ENCODE data around the gene QSOX1.

GRCh38 chr1:180197231-180197630 is 42.6 kb downstream of the QSOX1 start:
- TF ChIP-seq CTCF (IDR thresholded peaks at IDR 0.05; ENCODE audit: extremely low read depth in 1 of 2, insufficient read depth in 1 of 2, low read depth in 1 of 2, low read length in 2 of 2) (no peak), EZH2 (IDR thresholded peaks at IDR 0.05; ENCODE audit: borderline replicate concordance, low read depth, low read length, severe bottlenecking) (no peak), POLR2A (IDR thresholded peaks at IDR 0.05; ENCODE audit: low read depth, low read length) (no peak), POLR2AphosphoS5 (IDR thresholded peaks at IDR 0.05; ENCODE audit: insufficient read depth, low read depth, low read length) (no peak), FOS (IDR thresholded peaks at IDR 0.05; ENCODE audit: borderline replicate concordance, insufficient read depth, low read length) (no peak)

Measured in endothelial cell of umbilical vein (primary cell).